PC-3 (cell line): ENCODE results near the gene EAF1. TPM values are rescaled to one million over a fixed set of nuclear protein-coding genes. Genes with fewer than 3 reads are reported as not detected.
"Not testable (repeated sequence)": the region's sequence is repeated elsewhere in the genome, so short reads cannot be mapped to it uniquely, and the experiment has no call there.

Source experiments
- ATAC-seq: fragments of 200-7000 bp; cut with Tn5 transposase; 2 replicates; pipeline ENCODE4 v1.9.1; 2020; ENCODE audit warnings: mild to moderate bottlenecking, moderate library complexity
- BruUV-seq: library from RNA; stranded (reverse); fragments of 400-500 nt; replicated peaks from 2 replicates; lab custom pipeline; 2021; lab: Mats Ljungman, UMichigan
- CTCF ChIA-PET: fragments of 300-600 bp; sonication (Branson Sonifier 250); formaldehyde crosslinking; loops from one replicate; lab custom pipeline; 2022; ENCODE audit warnings: antibody characterized with exemption; lab: Charles Lee
- POLR2A ChIA-PET: fragments of 300-600 bp; sonication (Branson Sonifier 250); formaldehyde crosslinking; loops from one replicate; lab custom pipeline; 2022; ENCODE audit warnings: antibody characterized with exemption; ENCODE audit not compliant: unreplicated experiment; lab: Charles Lee
- DNase-seq: peaks from one replicate; pipeline ENCODE4 v3.0.0-alpha.2; 2015
- H2AFZ ChIP-seq: fragments of 300-600 bp; sonication (generic); 2 replicates; pipeline ENCODE4 v1.6.0; 2016; ENCODE audit warnings: antibody characterized with exemption, low read length
- H3F3A ChIP-seq: fragments of 300-600 bp; sonication (generic); one replicate; pipeline ENCODE4 v1.6.0; 2017; ENCODE audit warnings: antibody characterized with exemption, low read length, control low read depth, mild to moderate bottlenecking; ENCODE audit not compliant: unreplicated experiment
- H3K27ac ChIP-seq: fragments of 300-600 bp; sonication (generic); 2 replicates; pipeline ENCODE4 v1.5.1; 2016; ENCODE audit warnings: mild to moderate bottlenecking, low read length
- H3K27me3 ChIP-seq: fragments of 300-600 bp; sonication (generic); 2 replicates; pipeline ENCODE4 v1.6.1; 2016; ENCODE audit warnings: low read length, mixed read lengths
- H3K36me3 ChIP-seq: fragments of 300-600 bp; sonication (generic); 2 replicates; pipeline ENCODE4 v1.6.1; 2016; ENCODE audit warnings: low read depth, mixed run types, low read length, mixed read lengths
- H3K4me1 ChIP-seq: fragments of 300-600 bp; sonication (generic); 2 replicates; pipeline ENCODE4 v1.5.1; 2016; ENCODE audit warnings: low read length; ENCODE audit not compliant: insufficient read depth
- H3K4me2 ChIP-seq: fragments of 300-600 bp; sonication (generic); 2 replicates; pipeline ENCODE4 v1.6.0; 2016; ENCODE audit warnings: low read length
- H3K4me3 ChIP-seq: fragments of 300-600 bp; sonication (generic); 2 replicates; pipeline ENCODE4 v1.5.1; 2016; ENCODE audit warnings: mild to moderate bottlenecking, low read length, mixed read lengths
- H3K79me2 ChIP-seq: fragments of 300-600 bp; sonication (generic); 2 replicates; pipeline ENCODE4 v1.6.1; 2017; ENCODE audit warnings: low read length, mixed read lengths
- H3K9ac ChIP-seq: fragments of 300-600 bp; sonication (generic); 2 replicates; pipeline ENCODE4 v1.6.0; 2016; ENCODE audit warnings: mild to moderate bottlenecking, low read length
- H3K9me2 ChIP-seq: fragments of 300-600 bp; sonication (generic); replicated peaks from 2 replicates; pipeline ENCODE4 v1.6.1; 2016; ENCODE audit warnings: mixed run types, low read length, mixed read lengths
- H3K9me3 ChIP-seq: fragments of 300-600 bp; sonication (generic); 2 replicates; pipeline ENCODE4 v1.6.1; 2016; ENCODE audit warnings: low read length, mixed read lengths
- H4K20me1 ChIP-seq: fragments of 300-600 bp; sonication (generic); 2 replicates; pipeline ENCODE4 v1.6.1; 2016; ENCODE audit warnings: low read length, mixed read lengths
- CTCF ChIP-seq: fragments of 300-600 bp; sonication (generic); conservative IDR thresholded peaks from 2 replicates; pipeline ENCODE4 v1.5.1; 2017; ENCODE audit warnings: antibody characterized with exemption, low read depth, mild to moderate bottlenecking, low read length
- EZH2 ChIP-seq: fragments of 300-600 bp; sonication (generic); IDR thresholded peaks from one replicate; pipeline ENCODE4 v1.6.1; 2017; ENCODE audit warnings: antibody characterized with exemption, mild to moderate bottlenecking, low read length; ENCODE audit not compliant: unreplicated experiment
- EZH2phosphoT487 ChIP-seq: fragments of 300-600 bp; sonication (generic); IDR thresholded peaks from 2 replicates; pipeline ENCODE4 v1.6.1; 2018; ENCODE audit warnings: mild to moderate bottlenecking, antibody characterized with exemption, low read length, borderline replicate concordance
- intact Hi-C: fragments of 100-400 bp; cut with micrococcal nuclease; formaldehyde crosslinking; loops from 2 replicates; pipeline ENCODE4 v1.9.0; 2023
- total RNA-seq: library from RNA; depleted of rRNA; stranded (reverse); fragments of >200 nt; gene quantifications from 2 replicates; pipeline ENCODE4 v1.2.3, GENCODE V29; 2014

The EAF1 gene
- total RNA-seq, 1 experiment from 2014 or later, result 35.3 TPM

- Histone ChIP-seq H2AFZ (no peak overlapping the region), H3K4me2 (no peak overlapping the region), H3K27ac (no peak overlapping the region), H4K20me1 (no peaks in the 10 kb centered on the region), H3K9ac (no peak overlapping the region), H3K27me3 (no peaks in the 10 kb centered on the region), H3K9me2 (no peaks in the 10 kb centered on the region), H3K9me3 (no peaks in the 10 kb centered on the region), H3F3A (no peaks in the 10 kb centered on the region), H3K4me1 (peaks cover 15% of the 10 kb centered on the region), H3K36me3 (no peaks in the 10 kb centered on the region), H3K79me2 (no peaks in the 10 kb centered on the region), H3K4me3 (no peak overlapping the region)
- ChIA-PET POLR2A (no interaction called here), CTCF (no interaction called here)
- DNase-seq (no peak), ATAC-seq (no peak)
- no TSS peak for BruUV-seq
- intact Hi-C loops, result no loop called here
- no peak for TF ChIP-seq EZH2phosphoT487
- TF ChIP-seq CTCF, result no peak
- TF ChIP-seq EZH2, result no peak
Measured at GRCh38 chr3:15384510-15385237, 42.7 kb upstream of the EAF1 start.

- CTCF ChIA-PET, H3K27ac ChIP-seq, POLR2A ChIA-PET, H3K4me2 ChIP-seq, DNase-seq, ATAC-seq, BruUV-seq, H3K27me3 ChIP-seq, H3K9me2 ChIP-seq, H3K9ac ChIP-seq, intact Hi-C loops, H3K4me3 ChIP-seq, H3K36me3 ChIP-seq, H3F3A ChIP-seq, H2AFZ ChIP-seq, H3K79me2 ChIP-seq, H3K9me3 ChIP-seq, H4K20me1 ChIP-seq: not testable (repeated sequence)
- peaks cover 16% of the 10 kb centered on the region for H3K4me1 ChIP-seq
Measured at GRCh38 chr3:15385238-15385695, 42.1 kb upstream of the EAF1 start.

- no TSS peak for BruUV-seq
- Histone ChIP-seq H3K9me3 (no peaks in the 10 kb centered on the region), H3F3A (no peaks in the 10 kb centered on the region), H3K4me2 (no peak overlapping the region), H3K79me2 (no peaks in the 10 kb centered on the region), H2AFZ (no peak overlapping the region), H3K9me2 (no peaks in the 10 kb centered on the region), H3K36me3 (no peaks in the 10 kb centered on the region), H3K9ac (no peak overlapping the region), H3K4me3 (no peak overlapping the region), H3K4me1 (peaks cover 20% of the 10 kb centered on the region), H3K27me3 (no peaks in the 10 kb centered on the region), H3K27ac (no peak overlapping the region), H4K20me1 (no peaks in the 10 kb centered on the region)
- POLR2A ChIA-PET, result no interaction called here
- ATAC-seq (no peak), DNase-seq (no peak)
- intact Hi-C loops, result no loop called here
- no peak for TF ChIP-seq CTCF
- TF ChIP-seq EZH2, result no peak
- TF ChIP-seq EZH2phosphoT487, result no peak
- CTCF ChIA-PET, result no interaction called here
Measured at GRCh38 chr3:15385901-15386653, 41.3 kb upstream of the EAF1 start.

GRCh38 chr3:15386654-15386955 lies 40.8 kb upstream of the EAF1 start:
- ATAC-seq, H3K27me3 ChIP-seq: not testable (repeated sequence)
- CTCF ChIA-PET, result interaction anchor here (0.7 kb wide), 1 partner anchor 119 kb away, joined by 3 read pairs; no protein-coding TSS in a partner anchor

More at GRCh38 chr3:15386654-15386955, 40.8 kb upstream of the EAF1 start:
- H2AFZ ChIP-seq, H3F3A ChIP-seq, H3K4me3 ChIP-seq, H3K79me2 ChIP-seq, DNase-seq, H3K36me3 ChIP-seq, intact Hi-C loops, H3K9me2 ChIP-seq, H4K20me1 ChIP-seq, BruUV-seq, POLR2A ChIA-PET, H3K9me3 ChIP-seq, H3K27ac ChIP-seq, H3K9ac ChIP-seq, H3K4me2 ChIP-seq: not testable (repeated sequence)
- peaks cover 20% of the 10 kb centered on the region for H3K4me1 ChIP-seq
